SK-N-DZ (cell line): Measurements from ENCODE around the gene EPS8. TPM values are rescaled to one million over a fixed set of nuclear protein-coding genes. Genes with fewer than 3 reads are reported as not detected.

Experiments
- DNase-seq: peaks from one replicate; pipeline ENCODE4 v3.0.0-alpha.2; 2015; ENCODE audit warnings: low spot score
- polyA plus RNA-seq, 2 experiments: library from polyadenylated mRNA; depleted of rRNA; stranded (reverse); fragments of >200 nt; gene quantifications; 2 replicates each; pipeline ENCODE4 v1.2.3, GENCODE V29; 2014

Gene EPS8
- 8.8 and 9.7 TPM in 2 replicates for polyA plus RNA-seq (2014; cell fraction: cytosol; rRNA removed)
- 7.1 and 8.4 TPM in 2 replicates for polyA plus RNA-seq (2014; cell fraction: nucleus; rRNA removed)

- DNase-seq, result peak; percentile 91
Observed at GRCh38 chr12:15789220-15790171, at the start of gene EPS8. Gene EPS8 (minus strand): TSS chr12:15789388. CDS start chr12:15682951, 106,437 bp downstream.

DNA sequence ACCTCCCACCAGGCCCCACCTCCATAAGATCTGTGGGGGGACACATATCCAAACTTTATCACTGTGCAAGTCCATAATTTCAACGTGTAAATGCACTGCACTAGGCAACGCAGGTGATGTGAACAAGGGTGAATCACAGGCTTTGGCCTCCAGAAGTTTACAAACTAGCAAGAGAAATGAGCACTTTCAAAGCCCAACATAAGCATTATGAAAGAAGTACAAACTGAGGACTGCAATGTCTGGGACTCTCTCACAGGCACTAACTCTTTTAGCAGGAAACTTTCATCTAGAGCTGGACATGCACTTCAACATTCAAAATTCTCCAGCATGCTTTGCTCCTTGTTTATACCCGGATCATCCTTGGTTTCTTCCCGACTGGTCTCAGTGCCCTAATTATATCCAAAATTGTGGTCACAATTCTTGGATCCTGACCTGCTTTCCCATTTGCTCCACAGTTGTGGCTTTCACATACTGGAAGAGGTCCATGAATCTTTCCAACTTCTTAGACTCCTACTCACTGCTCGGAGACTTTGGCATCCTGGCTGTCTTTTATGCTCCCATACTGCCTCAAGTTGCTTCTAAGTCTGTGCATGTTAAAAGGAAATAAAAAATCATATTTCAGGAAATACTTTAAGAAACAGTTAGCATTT, 48.1 kb upstream of the EPS8 start:
- DNase-seq, result no peak

DNA sequence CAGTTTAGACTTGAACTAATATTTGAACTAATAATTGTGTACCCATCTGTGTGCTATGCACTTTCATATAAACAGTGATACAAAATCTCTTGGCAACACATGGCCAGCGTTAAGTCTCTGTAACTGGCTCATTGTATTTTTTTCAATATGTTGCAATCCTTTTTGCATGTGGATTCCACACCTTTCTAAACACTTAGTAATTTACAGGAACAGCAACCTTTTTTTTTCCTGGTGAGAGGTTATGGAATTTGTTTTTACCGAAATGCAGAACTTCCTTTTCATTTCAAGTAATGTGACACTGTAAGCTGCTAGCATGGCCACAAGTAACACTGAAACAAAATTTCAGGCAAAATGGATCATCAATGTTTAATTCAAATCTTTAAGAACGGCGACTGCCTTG, 45.4 kb upstream of the EPS8 start:
- DNase-seq, result no peak

- no peak for DNase-seq
Observed at GRCh38 chr12:15831315-15831978, 42.3 kb upstream of the EPS8 start.

GRCh38 chr12:15830538-15830937, 41.4 kb upstream of the EPS8 start:
- DNase-seq, result no peak

DNA sequence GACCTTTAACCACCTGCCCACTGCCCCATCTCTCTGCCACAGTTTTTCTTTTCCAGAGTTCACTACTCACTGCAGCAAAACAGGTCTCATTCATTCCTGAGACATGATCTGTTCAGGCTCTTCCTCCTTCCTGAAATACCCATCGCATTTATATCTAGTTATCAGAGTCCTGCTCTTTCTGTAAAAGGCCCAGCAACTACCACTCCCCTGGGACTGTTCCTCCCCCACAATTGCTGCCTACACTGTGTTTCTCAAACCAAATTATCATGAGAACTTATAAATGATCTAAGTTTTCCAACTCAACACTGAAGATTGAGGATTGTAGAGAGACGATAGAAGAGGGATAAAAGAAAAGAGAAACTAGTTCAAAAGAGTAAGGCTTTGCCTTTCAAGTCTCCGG, 40.8 kb upstream of the EPS8 start:
- DNase-seq, result no peak

DNA sequence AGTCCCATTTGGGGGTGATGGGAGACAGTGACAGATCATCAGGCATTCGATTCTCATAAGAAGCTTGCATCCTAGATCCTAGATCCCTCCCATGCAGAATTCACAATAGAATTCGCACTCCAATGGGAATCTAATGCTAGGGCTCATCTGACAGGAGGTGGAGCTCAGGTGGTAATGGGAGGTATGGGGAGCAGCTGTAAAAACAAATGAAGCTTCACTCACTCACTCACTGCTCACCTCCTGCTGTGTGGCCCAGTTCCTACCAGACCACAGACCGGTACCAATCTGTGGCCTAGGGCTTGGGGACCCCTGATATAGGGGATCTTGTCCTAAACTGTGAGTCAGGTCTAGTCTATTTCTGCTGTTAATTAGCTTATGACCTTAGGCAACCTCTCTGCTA, 40.1 kb upstream of the EPS8 start:
- no peak for DNase-seq

DNA sequence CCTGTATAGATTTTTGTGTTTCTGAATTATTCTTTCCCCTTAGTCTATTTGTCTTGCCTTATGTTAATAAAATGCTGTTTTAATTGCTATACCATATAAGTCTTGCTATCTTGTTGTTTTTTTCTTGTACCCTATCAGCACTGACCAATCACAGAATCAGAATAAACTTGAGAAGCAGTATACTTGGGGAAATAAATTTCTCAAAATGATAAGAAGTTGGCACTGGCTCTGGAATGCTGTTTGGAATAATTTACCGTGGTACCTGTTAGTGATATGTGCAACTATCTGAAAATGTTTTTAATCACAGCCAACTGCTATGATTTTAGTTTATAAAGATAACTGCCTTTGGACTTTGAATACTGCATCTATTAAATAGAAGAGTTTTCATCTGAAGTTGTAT, 37.9 kb upstream of the EPS8 start:
- DNase-seq, result no peak

GRCh38 chr12:15824516-15824915, 35.3 kb upstream of the EPS8 start:
- DNase-seq, result no peak

DNA sequence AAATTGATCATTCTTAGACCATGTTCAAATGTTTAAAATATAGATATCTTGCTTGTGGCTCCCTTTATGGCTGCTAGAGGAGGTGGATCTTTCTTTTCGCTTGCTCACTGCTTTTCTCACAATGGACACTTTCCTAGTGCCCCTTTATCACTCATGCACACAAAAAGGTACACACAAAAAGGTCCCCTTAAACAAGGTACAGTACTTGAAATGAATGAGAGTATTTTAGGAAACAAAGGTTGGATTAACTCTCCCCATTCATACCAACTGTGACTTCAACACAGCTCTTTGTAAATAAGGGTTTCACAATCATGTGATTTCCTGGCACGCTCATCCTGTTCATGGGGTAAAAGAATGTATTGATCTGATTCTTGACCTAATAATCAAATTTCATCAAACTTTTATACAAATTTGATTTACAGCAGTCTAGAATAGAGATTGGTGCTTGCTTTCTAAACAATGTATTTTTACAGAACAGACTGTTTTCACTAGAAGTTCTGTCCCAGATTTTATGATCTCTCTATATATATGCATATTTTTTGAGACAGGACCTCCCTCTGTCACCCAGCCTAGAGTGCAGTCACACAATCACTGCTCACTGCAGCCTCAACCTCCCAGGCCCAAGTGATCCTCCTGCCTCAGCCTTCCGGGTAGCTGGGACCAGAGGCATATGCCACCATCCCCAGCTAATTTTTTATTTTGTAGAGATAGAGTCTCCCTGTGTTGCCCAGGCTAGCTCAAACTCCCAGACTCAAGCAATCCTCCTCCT, 34.4 kb upstream of the EPS8 start:
- no peak for DNase-seq

DNA sequence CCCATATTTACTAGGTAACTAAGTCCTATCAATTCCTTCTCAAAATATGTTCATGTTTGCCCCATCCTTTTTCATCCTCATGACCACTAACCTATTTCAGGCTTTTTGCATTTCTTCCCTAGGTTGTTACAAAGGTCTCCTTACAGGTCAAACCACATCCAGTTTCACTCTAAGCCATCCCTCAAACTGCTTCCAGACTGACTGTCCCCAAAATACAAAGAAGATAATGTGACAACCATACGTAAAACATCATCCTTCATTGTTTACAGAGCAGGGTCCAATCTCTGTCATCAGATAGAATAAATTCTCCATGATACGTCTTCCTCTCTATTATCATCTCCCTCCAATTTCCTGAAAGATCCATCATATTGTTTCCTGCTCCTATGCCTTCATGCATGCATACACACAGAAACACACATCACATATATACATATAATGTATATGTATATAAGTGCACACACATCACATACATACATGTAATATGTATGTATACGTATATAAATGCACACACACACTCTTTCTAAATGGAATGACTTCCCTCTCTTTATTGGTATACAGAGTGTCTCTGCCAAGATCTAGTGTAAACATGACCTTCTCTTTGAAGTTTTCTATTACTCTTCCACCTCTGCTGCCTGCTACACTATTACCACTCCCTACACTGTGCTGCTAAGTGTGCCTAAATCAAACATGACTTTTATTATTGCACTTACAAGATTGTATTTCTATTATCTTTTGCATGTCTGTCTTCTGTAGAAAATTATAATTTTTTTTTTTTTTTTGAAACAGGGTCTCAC, 30.7 kb upstream of the EPS8 start:
- no peak for DNase-seq

GRCh38 chr12:15818418-15818817, 29.2 kb upstream of the EPS8 start:
- DNase-seq, result no peak

- DNase-seq, result no peak
Observed at GRCh38 chr12:15815730-15816129, 26.5 kb upstream of the EPS8 start.

GRCh38 chr12:15811214-15812127, 22.3 kb upstream of the EPS8 start:
- no peak for DNase-seq

- DNase-seq, result no peak
Observed at GRCh38 chr12:15808652-15809051, 19.5 kb upstream of the EPS8 start.

DNA sequence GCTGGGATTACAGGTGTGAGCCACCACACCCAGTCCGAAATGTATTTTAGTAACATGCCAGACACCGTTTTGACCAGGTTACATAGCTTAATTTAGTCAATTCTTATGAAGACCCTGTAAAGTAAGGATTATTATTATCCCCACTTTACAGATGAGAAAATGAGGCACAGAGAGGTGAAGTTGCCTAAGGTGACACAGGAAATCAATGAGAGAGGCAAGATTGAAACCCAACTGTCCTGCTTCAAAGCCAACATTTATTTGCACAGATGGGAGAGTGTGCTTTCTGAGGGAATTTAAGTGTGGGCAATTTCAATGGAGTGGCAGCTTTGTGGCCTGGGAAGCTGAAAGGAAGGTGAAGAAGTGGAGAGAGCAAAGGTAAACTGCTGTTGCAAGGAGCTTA, 19.1 kb upstream of the EPS8 start:
- no peak for DNase-seq

GRCh38 chr12:15806826-15807225, 17.6 kb upstream of the EPS8 start:
- no peak for DNase-seq

DNA sequence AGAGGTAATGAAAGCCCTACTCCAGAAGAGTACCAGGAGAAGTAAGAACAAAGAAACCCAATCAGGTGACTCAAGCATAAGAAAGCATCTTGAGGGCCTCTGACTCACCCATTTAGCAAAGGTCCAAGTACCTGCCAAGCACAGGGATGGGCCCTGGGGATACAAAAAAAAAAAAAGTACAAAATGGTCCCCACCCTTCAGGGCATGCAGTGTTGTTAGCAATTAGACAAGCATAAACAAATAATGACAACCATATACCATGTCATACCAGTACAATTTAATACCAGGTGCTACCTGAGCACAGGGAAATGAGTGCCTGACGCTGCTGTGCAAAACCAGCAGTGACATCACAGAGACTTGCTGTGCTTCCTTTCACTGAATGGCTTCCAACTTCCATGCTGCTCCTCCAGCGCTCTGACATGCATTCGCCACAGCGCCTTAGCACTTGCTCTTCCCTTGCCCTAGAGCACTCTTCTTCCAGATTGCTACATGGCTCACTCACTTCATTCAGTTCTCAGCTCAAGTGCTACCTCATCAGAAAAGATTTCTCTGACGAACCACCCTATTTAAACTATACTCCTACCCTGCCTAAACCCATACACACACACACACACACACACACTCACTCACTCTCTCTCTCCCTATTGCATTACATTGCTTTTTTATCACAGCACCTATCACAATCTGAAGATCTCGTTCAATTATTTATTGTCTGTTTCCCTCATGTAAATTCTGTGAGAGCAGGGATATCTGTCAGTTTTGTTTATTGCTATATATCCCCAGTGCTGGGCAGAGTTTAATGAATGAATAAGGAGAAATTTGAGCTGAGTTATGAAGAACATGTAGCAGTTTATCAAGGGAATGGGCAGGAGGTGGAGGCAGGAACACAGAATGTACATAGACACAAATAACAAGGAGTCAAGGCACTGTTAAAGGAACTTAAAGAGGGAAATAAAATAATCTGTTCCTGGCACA, 12.9 kb upstream of the EPS8 start:
- no peak for DNase-seq
